ENCODE data around the gene TMTC2.

DNA sequence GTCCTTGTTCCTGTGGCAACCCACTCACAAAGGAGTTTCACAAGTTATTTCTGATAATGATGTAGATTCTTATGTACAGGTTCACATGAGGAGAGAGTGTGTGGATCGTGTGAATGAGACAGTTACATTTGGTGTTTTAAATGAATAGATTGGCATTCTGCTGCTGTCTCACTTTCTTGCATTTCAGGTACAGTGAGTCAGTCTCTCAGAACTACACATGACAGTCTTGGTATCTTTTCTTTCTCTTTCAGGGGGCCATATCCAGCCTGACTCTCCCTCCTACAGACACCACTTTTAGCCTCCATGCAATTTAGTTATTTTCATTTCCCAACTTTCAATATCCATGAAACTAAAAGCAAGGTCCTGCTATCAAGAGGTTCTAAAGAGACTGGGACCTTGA is 19.9 kb upstream of the TMTC2 start:
- TF ChIP-seq, protein P1, sequence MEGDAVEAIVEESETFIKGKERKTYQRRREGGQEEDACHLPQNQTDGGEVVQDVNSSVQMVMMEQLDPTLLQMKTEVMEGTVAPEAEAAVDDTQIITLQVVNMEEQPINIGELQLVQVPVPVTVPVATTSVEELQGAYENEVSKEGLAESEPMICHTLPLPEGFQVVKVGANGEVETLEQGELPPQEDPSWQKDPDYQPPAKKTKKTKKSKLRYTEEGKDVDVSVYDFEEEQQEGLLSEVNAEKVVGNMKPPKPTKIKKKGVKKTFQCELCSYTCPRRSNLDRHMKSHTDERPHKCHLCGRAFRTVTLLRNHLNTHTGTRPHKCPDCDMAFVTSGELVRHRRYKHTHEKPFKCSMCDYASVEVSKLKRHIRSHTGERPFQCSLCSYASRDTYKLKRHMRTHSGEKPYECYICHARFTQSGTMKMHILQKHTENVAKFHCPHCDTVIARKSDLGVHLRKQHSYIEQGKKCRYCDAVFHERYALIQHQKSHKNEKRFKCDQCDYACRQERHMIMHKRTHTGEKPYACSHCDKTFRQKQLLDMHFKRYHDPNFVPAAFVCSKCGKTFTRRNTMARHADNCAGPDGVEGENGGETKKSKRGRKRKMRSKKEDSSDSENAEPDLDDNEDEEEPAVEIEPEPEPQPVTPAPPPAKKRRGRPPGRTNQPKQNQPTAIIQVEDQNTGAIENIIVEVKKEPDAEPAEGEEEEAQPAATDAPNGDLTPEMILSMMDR (IDR thresholded peaks at IDR 0.05; ENCODE audit: low read depth, low read length), result no peak
- TF ChIP-seq EZH2phosphoT487 (IDR thresholded peaks at IDR 0.05; ENCODE audit: low read depth), result no peak
